ENCODE measurements around the gene CREB5. TPM values are rescaled to one million over a fixed set of nuclear protein-coding genes. Genes with fewer than 3 reads are reported as not detected.

The CREB5 gene
- total RNA-seq, 2 donors from 2014 or later = 0.53 to 2.6 TPM

- H3K27me3 Mint-ChIP-seq (ENCODE audit: insufficient read depth) = peaks cover 8% of the 10 kb centered on the region
- H3K4me1 Mint-ChIP-seq = peaks cover 10% of the 10 kb centered on the region
- Histone ChIP-seq H3K27me3 (ENCODE audit: control insufficient read depth, insufficient read depth, low read length, poor library complexity, severe bottlenecking) (no peaks in the 10 kb centered on the region), H3K4me1 (ENCODE audit: control insufficient read depth, insufficient read depth, low read length) (no peaks in the 10 kb centered on the region), H3K36me3 (ENCODE audit: control insufficient read depth, insufficient read depth, low read length) (no peaks in the 10 kb centered on the region), H3K4me3 (ENCODE audit: low read length) (no peak overlapping the region), H3K9ac (ENCODE audit: extremely low read depth, low read length, poor library complexity, severe bottlenecking) (no peak overlapping the region), H3K9me3 (ENCODE audit: control insufficient read depth, low read length) (no peaks in the 10 kb centered on the region), H3K27ac (ENCODE audit: low read depth, low read length) (no peak overlapping the region)
- no peak for TF ChIP-seq CTCF (conservative IDR thresholded peaks at IDR 0.05)
- H3K9me3 Mint-ChIP-seq = no peaks in the 10 kb centered on the region
- H3K4me3 Mint-ChIP-seq = no peak overlapping the region
- 37% methylated on average over 3 of the region's 3 CpGs; no CpG with 5 or more reads in 1 of the 2 experiments for WGBS, 2 experiments (ENCODE audit: insufficient coverage in 1 of 2, insufficient read length in 1 of 2)
- H3K36me3 Mint-ChIP-seq (ENCODE audit: low read depth) = no peaks in the 10 kb centered on the region
- DNase-seq = peak; percentile 60
- peak overlapping the region; percentile 42 for H3K27ac Mint-ChIP-seq
Observed at GRCh38 chr7:28643584-28644340, 231.4 kb downstream of the CREB5 start.

DNA sequence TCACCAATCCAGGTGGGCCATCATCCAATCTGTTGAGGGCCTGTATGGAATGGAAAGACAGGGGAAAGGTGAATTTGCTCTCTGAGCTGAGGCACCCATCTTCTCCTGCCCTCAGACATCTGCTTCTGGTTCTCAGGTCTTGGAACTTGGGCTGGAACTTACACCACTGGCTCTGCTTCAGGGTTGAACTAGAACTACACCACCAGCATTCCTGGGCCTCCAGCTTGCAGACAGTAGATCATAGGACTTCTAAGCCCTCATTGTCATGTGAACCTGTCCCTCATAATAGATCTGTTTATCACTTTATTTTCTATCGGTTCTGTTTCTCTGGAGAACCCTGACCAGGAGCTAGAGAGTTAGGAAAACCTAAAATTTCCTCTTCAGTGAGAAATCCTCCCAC lies 233.5 kb downstream of the CREB5 start:
- Histone ChIP-seq H3K27ac (ENCODE audit: low read depth, low read length) (no peak overlapping the region), H3K9me3 (ENCODE audit: control insufficient read depth, low read length) (no peaks in the 10 kb centered on the region), H3K4me3 (ENCODE audit: low read length) (no peak overlapping the region), H3K9ac (ENCODE audit: extremely low read depth, low read length, poor library complexity, severe bottlenecking) (no peak overlapping the region), H3K36me3 (ENCODE audit: control insufficient read depth, insufficient read depth, low read length) (no peaks in the 10 kb centered on the region), H3K4me1 (ENCODE audit: control insufficient read depth, insufficient read depth, low read length) (no peaks in the 10 kb centered on the region), H3K27me3 (ENCODE audit: control insufficient read depth, insufficient read depth, low read length, poor library complexity, severe bottlenecking) (no peaks in the 10 kb centered on the region)
- Mint-ChIP-seq H3K9me3 (no peaks in the 10 kb centered on the region), H3K27me3 (ENCODE audit: insufficient read depth) (peaks cover 8% of the 10 kb centered on the region), H3K36me3 (ENCODE audit: low read depth) (no peaks in the 10 kb centered on the region), H3K27ac (no peak overlapping the region), H3K4me1 (peaks cover 10% of the 10 kb centered on the region), H3K4me3 (no peak overlapping the region)
- DNase-seq = no peak
- WGBS, 2 experiments (ENCODE audit: insufficient coverage in 1 of 2, insufficient read length in 1 of 2) = 97 to 100% methylated on average over 1 of the region's 1 CpG
- no peak for TF ChIP-seq CTCF (conservative IDR thresholded peaks at IDR 0.05)

DNA sequence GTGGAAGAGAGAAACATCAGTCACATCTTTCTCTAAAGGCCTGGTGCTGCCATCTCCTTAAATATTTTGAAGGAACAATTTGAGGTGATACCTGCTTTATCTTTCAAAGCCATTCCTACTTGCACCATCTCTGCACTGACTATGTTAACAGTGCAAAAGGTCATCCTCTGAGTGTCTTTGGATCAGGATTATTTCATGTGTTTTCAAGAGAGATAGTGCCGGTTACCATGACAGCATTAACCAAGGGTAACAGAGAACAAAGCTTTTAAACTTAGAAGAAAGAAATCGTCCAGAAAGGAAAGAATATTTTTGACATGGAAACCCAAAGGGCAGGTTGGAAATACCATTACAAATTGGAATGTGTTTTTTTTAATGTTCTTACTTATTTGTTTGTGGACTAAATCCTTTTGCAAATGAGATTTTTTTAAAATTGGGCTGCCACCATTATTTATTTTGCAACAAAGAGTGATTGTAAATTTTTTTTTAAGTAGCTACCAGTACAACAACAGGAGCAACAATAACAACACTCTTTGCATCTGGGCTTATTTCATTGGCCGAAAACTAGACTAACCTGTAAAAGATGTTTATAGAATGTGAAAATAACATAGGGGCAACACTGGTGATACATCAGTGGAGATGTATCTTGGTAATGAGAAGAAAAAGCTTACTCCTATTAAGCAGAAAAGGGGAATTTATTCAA lies 234.2 kb downstream of the CREB5 start:
- Mint-ChIP-seq H3K9me3 (no peaks in the 10 kb centered on the region), H3K4me3 (no peak overlapping the region), H3K27ac (no peak overlapping the region), H3K27me3 (ENCODE audit: insufficient read depth) (peaks cover 4% of the 10 kb centered on the region), H3K4me1 (peaks cover 10% of the 10 kb centered on the region), H3K36me3 (ENCODE audit: low read depth) (no peaks in the 10 kb centered on the region)
- H3K27me3 ChIP-seq (ENCODE audit: control insufficient read depth, insufficient read depth, low read length, poor library complexity, severe bottlenecking) = no peaks in the 10 kb centered on the region
- 83 to 89% methylated on average over 2 to 3 of the region's 3 CpGs for WGBS, 2 experiments (ENCODE audit: insufficient coverage in 1 of 2, insufficient read length in 1 of 2)
- no peak overlapping the region for H3K27ac ChIP-seq (ENCODE audit: low read depth, low read length)
- H3K4me1 ChIP-seq (ENCODE audit: control insufficient read depth, insufficient read depth, low read length) = no peaks in the 10 kb centered on the region
- H3K4me3 ChIP-seq (ENCODE audit: low read length) = no peak overlapping the region
- TF ChIP-seq CTCF (conservative IDR thresholded peaks at IDR 0.05) = no peak
- H3K9ac ChIP-seq (ENCODE audit: extremely low read depth, low read length, poor library complexity, severe bottlenecking) = no peak overlapping the region
- DNase-seq = no peak
- H3K36me3 ChIP-seq (ENCODE audit: control insufficient read depth, insufficient read depth, low read length) = no peaks in the 10 kb centered on the region
- no peaks in the 10 kb centered on the region for H3K9me3 ChIP-seq (ENCODE audit: control insufficient read depth, low read length)
